Panc1 (cell line): ENCODE results near the gene SHOC1. TPM values are rescaled to one million over a fixed set of nuclear protein-coding genes. Genes with fewer than 3 reads are reported as not detected.

Experiments
- ATAC-seq: fragments of 200-7000 bp; cut with Tn5 transposase; 2 replicates; pipeline ENCODE4 v1.9.1; 2020; ENCODE audit warnings: mild to moderate bottlenecking, moderate library complexity
- BruUV-seq: library from RNA; stranded (reverse); fragments of 400-500 nt; replicated peaks from 2 replicates; lab custom pipeline; 2021; lab: Mats Ljungman, UMichigan
- CTCF ChIA-PET: fragments of 300-600 bp; sonication (Branson Sonifier 250); formaldehyde crosslinking; loops from one replicate; lab custom pipeline; 2022; ENCODE audit warnings: antibody characterized with exemption; lab: Charles Lee
- POLR2A ChIA-PET: fragments of 300-600 bp; sonication (Branson Sonifier 250); formaldehyde crosslinking; loops from one replicate; lab custom pipeline; 2022; ENCODE audit warnings: antibody characterized with exemption; lab: Charles Lee
- DNase-seq: peaks from one replicate; pipeline ENCODE4 v3.0.0-alpha.2; 2010; ENCODE audit warnings: low read depth, low spot score
- H3K27ac ChIP-seq: 2 replicates; pipeline ENCODE4 v1.5.1; 2011; ENCODE audit warnings: mild to moderate bottlenecking, low read length, inconsistent platforms
- H3K27me3 ChIP-seq: fragments of 200-500 bp; sonication (Bioruptor generic); 2 replicates; pipeline ENCODE4 v1.6.0; 2014; ENCODE audit warnings: low read length, inconsistent platforms; ENCODE audit not compliant: control insufficient read depth, insufficient read depth
- H3K36me3 ChIP-seq: fragments of 200-500 bp; sonication (Bioruptor generic); 2 replicates; pipeline ENCODE4 v1.5.1; 2014; ENCODE audit warnings: inconsistent platforms, mild to moderate bottlenecking, low read length, moderate library complexity; ENCODE audit not compliant: control insufficient read depth, insufficient read depth
- H3K4me1 ChIP-seq: 2 replicates; pipeline ENCODE4 v1.5.1; 2011; ENCODE audit warnings: inconsistent platforms, mild to moderate bottlenecking, low read length, moderate library complexity; ENCODE audit not compliant: control insufficient read depth, insufficient read depth
- H3K4me3 ChIP-seq, 2 experiments: 2 replicates each; pipeline ENCODE4 v1.5.1; 2011 to 2012; ENCODE audit warnings: low read depth in 2 of 2, low read length in 2 of 2, mild to moderate bottlenecking in 2 of 2, inconsistent platforms in 1 of 2, moderate library complexity in 1 of 2
- H3K9me3 ChIP-seq: fragments of 200-500 bp; sonication (Bioruptor generic); 2 replicates; pipeline ENCODE4 v1.5.1; 2014; ENCODE audit warnings: low read depth, mild to moderate bottlenecking, inconsistent platforms, low read length, moderate library complexity; ENCODE audit not compliant: control insufficient read depth, insufficient read depth
- POLR2AphosphoS5 ChIP-seq: IDR thresholded peaks from 2 replicates; pipeline ENCODE4 v1.6.1; 2012; ENCODE audit warnings: mild to moderate bottlenecking, low read depth, low read length, moderate library complexity
- SIN3A ChIP-seq: IDR thresholded peaks from 2 replicates; pipeline ENCODE4 v1.6.1; 2012; ENCODE audit warnings: low read depth, mild to moderate bottlenecking, low read length, moderate library complexity, borderline replicate concordance; ENCODE audit not compliant: insufficient read depth
- TCF7L2 ChIP-seq: IDR thresholded peaks from 2 replicates; pipeline ENCODE4 v1.6.1; 2011; ENCODE audit warnings: mild to moderate bottlenecking, low read depth, low read length, inconsistent platforms
- in situ Hi-C: cut with HindIII; loops from 2 replicates; pipeline ENCODE4 v1.10.0; 2016; ENCODE audit warnings: low sequenced_read_pairs, low pct_unique_long_range_greater_than_20kb
- intact Hi-C: fragments of 100-400 bp; cut with micrococcal nuclease; formaldehyde crosslinking; loops from one replicate; pipeline ENCODE4 v1.10.0; 2022; ENCODE audit not compliant: unreplicated experiment
- total RNA-seq: library from RNA; stranded (reverse); gene quantifications from one replicate; pipeline ENCODE4 v1.2.1, GENCODE V29; 2021; ENCODE audit not compliant: unreplicated experiment
- TF ChIP-seq, protein P1 (sequence below): fragments of 450-650 bp; IDR thresholded peaks from 2 replicates; pipeline ENCODE4 v1.5.1; 2017; ENCODE audit warnings: mild to moderate bottlenecking
- TF ChIP-seq, protein P2 (sequence below), 2 experiments: IDR thresholded peaks; 2 replicates each; pipeline ENCODE4 v1.6.1; 2011 to 2012; ENCODE audit warnings: low read depth in 2 of 2, control low read depth in 1 of 2, low read length in 1 of 2, mild to moderate bottlenecking in 1 of 2, moderate library complexity in 1 of 2; ENCODE audit not compliant: insufficient read depth in 1 of 2

The SHOC1 gene
- total RNA-seq, 1 experiment from 2014 or later = 0.10 TPM

DNA sequence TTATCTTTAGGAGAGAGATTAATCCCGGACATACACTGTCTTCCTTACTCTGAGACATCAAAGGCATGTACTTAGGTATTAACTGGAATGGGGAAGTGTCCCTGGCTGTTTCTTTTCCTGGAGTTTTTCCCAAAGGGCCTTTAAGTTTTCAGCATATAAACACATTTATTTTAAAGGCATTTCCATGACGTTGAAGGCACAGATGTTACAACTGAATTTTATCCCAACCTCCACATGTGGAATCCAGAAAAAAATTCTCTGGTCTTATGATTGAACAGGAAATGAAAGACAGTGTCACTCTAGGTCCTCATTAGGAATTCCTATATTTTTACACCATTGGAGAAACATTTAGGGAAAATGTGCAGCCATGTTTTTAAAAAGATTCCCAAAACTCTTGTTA, 41.6 kb upstream of the SHOC1 start:
- no peak for ATAC-seq
- no peak for TF ChIP-seq POLR2AphosphoS5
- TF ChIP-seq, protein P1, sequence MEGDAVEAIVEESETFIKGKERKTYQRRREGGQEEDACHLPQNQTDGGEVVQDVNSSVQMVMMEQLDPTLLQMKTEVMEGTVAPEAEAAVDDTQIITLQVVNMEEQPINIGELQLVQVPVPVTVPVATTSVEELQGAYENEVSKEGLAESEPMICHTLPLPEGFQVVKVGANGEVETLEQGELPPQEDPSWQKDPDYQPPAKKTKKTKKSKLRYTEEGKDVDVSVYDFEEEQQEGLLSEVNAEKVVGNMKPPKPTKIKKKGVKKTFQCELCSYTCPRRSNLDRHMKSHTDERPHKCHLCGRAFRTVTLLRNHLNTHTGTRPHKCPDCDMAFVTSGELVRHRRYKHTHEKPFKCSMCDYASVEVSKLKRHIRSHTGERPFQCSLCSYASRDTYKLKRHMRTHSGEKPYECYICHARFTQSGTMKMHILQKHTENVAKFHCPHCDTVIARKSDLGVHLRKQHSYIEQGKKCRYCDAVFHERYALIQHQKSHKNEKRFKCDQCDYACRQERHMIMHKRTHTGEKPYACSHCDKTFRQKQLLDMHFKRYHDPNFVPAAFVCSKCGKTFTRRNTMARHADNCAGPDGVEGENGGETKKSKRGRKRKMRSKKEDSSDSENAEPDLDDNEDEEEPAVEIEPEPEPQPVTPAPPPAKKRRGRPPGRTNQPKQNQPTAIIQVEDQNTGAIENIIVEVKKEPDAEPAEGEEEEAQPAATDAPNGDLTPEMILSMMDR = no peak
- TF ChIP-seq, protein P2, sequence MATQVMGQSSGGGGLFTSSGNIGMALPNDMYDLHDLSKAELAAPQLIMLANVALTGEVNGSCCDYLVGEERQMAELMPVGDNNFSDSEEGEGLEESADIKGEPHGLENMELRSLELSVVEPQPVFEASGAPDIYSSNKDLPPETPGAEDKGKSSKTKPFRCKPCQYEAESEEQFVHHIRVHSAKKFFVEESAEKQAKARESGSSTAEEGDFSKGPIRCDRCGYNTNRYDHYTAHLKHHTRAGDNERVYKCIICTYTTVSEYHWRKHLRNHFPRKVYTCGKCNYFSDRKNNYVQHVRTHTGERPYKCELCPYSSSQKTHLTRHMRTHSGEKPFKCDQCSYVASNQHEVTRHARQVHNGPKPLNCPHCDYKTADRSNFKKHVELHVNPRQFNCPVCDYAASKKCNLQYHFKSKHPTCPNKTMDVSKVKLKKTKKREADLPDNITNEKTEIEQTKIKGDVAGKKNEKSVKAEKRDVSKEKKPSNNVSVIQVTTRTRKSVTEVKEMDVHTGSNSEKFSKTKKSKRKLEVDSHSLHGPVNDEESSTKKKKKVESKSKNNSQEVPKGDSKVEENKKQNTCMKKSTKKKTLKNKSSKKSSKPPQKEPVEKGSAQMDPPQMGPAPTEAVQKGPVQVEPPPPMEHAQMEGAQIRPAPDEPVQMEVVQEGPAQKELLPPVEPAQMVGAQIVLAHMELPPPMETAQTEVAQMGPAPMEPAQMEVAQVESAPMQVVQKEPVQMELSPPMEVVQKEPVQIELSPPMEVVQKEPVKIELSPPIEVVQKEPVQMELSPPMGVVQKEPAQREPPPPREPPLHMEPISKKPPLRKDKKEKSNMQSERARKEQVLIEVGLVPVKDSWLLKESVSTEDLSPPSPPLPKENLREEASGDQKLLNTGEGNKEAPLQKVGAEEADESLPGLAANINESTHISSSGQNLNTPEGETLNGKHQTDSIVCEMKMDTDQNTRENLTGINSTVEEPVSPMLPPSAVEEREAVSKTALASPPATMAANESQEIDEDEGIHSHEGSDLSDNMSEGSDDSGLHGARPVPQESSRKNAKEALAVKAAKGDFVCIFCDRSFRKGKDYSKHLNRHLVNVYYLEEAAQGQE (IDR thresholded peaks at IDR 0.05; ENCODE audit: insufficient read depth in 1 of 2, low read depth in 2 of 2, low read length in 1 of 2) = no peak
- TF ChIP-seq TCF7L2 = no peak
- no peak for TF ChIP-seq SIN3A
- Histone ChIP-seq H3K4me1 (peaks cover 3% of the 10 kb centered on the region; the same call in 1 of the 2 replicates), H3K4me3 (no peak overlapping the region), H3K27me3 (no peaks in the 10 kb centered on the region), H3K9me3 (no peaks in the 10 kb centered on the region), H3K36me3 (no peaks in the 10 kb centered on the region), H3K27ac (no peak overlapping the region)
- ChIA-PET CTCF (no interaction called here), POLR2A (no interaction called here)
- DNase-seq = no peak
- intact Hi-C loops = no loop called here
- no TSS peak for BruUV-seq
- in situ Hi-C loops = no loop called here

DNA sequence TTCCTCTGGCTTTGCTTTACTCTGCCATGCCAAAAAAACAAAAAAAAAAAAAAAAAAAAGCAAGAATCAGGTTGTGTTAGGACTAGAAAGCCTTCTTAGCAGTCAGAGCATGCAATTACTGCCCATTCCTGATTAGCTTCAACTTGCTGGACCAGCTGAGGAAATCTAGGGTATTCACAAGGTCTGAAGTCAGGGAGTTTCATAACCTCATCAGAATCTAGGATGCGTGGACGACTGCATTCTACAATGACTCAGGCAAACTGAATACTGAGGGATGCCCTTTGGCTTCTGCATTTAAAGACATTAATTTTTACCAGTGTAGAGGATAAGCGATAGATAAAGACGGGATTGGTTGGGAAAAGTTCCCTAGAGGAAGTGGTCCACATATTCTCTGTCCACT, 39.2 kb upstream of the SHOC1 start:
- intact Hi-C loops (no loop called here), in situ Hi-C loops (no loop called here)
- no peaks in the 10 kb centered on the region for H3K36me3 ChIP-seq
- H3K27ac ChIP-seq = no peak overlapping the region
- no peak overlapping the region for H3K4me3 ChIP-seq
- DNase-seq (no peak), ATAC-seq (no peak)
- BruUV-seq = no TSS peak
- no peaks in the 10 kb centered on the region for H3K9me3 ChIP-seq
- CTCF ChIA-PET = no interaction called here
- no peaks in the 10 kb centered on the region for H3K27me3 ChIP-seq
- TF ChIP-seq POLR2AphosphoS5 = no peak
- TF ChIP-seq, protein P2 (IDR thresholded peaks at IDR 0.05; ENCODE audit: insufficient read depth in 1 of 2, low read depth in 2 of 2, low read length in 1 of 2) = no peak
- TF ChIP-seq TCF7L2 = no peak
- TF ChIP-seq, protein P1 = no peak
- no peak for TF ChIP-seq SIN3A
- POLR2A ChIA-PET = no interaction called here
- H3K4me1 ChIP-seq = no peaks in the 10 kb centered on the region
